H1 (cell line): Measurements from ENCODE around the gene DEPP1. TPM values are rescaled to one million over a fixed set of nuclear protein-coding genes. Genes with fewer than 3 reads are reported as not detected.

Experiments
- CTCF ChIA-PET: fragments of 300-600 bp; sonication (Branson Sonifier 250); formaldehyde crosslinking; loops from one replicate; lab custom pipeline; 2021; ENCODE audit not compliant: partially characterized antibody; lab: Charles Lee
- POLR2A ChIA-PET: fragments of 300-600 bp; sonication (Branson Sonifier 250); formaldehyde crosslinking; loops from one replicate; lab custom pipeline; 2021; ENCODE audit warnings: inconsistent platforms; ENCODE audit not compliant: partially characterized antibody; lab: Charles Lee
- DNase-seq, 2 experiments: peaks; one replicate each; pipeline versions ENCODE4 v3.0.0 to v3.0.0-alpha.2; 2010 to 2022; ENCODE audit warnings: low spot score in 2 of 2, low read depth in 1 of 2, mixed read lengths in 1 of 2
- FAIRE-seq: peaks from 2 replicates; lab custom pipeline; 2011; peaks lifted over from hg19 to GRCh38; lab: Jason Lieb, UNC
- H2AFZ ChIP-seq: 2 replicates; pipeline ENCODE4 v1.8.1; 2012; ENCODE audit warnings: low read length, inconsistent platforms
- H2AK5ac ChIP-seq: 2 replicates; pipeline ENCODE4 v1.6.1; 2013; ENCODE audit warnings: low read depth, low read length
- H2BK120ac ChIP-seq: replicated peaks from 2 replicates; pipeline ENCODE3; 2013; ENCODE audit warnings: low read depth, low read length, inconsistent platforms
- H2BK12ac ChIP-seq: 2 replicates; pipeline ENCODE4 v1.6.1; 2013; ENCODE audit warnings: low read depth, low read length
- H2BK15ac ChIP-seq: 2 replicates; pipeline ENCODE4 v1.6.1; 2013; ENCODE audit warnings: low read length
- H2BK20ac ChIP-seq: 2 replicates; pipeline ENCODE4 v1.6.1; 2013; ENCODE audit warnings: low read length
- H2BK5ac ChIP-seq: 2 replicates; pipeline ENCODE4 v1.6.1; 2013; ENCODE audit warnings: low read depth, low read length
- H3K14ac ChIP-seq: 2 replicates; pipeline ENCODE4 v1.6.1; 2013; ENCODE audit warnings: inconsistent platforms; ENCODE audit not compliant: insufficient read length
- H3K18ac ChIP-seq: 2 replicates; pipeline ENCODE4 v1.6.1; 2013; ENCODE audit warnings: low read length; ENCODE audit errors: extremely low read depth
- H3K23ac ChIP-seq: 2 replicates; pipeline ENCODE4 v1.6.1; 2013; ENCODE audit warnings: inconsistent platforms; ENCODE audit not compliant: insufficient read length
- H3K23me2 ChIP-seq: 2 replicates; pipeline ENCODE4 v1.6.1; 2013; ENCODE audit warnings: low read depth, low read length
- H3K27ac ChIP-seq: 2 replicates; pipeline ENCODE4 v1.6.1; 2011; ENCODE audit warnings: low read depth, low read length, inconsistent platforms
- H3K27me3 ChIP-seq, 4 experiments: replicated peaks in 1 of 4; 1 replicate in 1 of 4; 2 replicates in 3 of 4; pipeline versions ENCODE4 v1.6.1 to v1.8.1; 2011 to 2013; ENCODE audit warnings: low read length in 3 of 4, mild to moderate bottlenecking in 3 of 4, inconsistent platforms in 2 of 4, mixed read lengths in 2 of 4, moderate library complexity in 1 of 4; ENCODE audit not compliant: control insufficient read depth in 3 of 4, insufficient read depth in 3 of 4; ENCODE audit errors: extremely low read depth in 1 of 4
- H3K36me3 ChIP-seq, 4 experiments: 2 replicates each; pipeline versions ENCODE4 v1.6.1 to v1.8.1; 2011 to 2013; ENCODE audit warnings: mild to moderate bottlenecking in 4 of 4, low read length in 3 of 4, moderate library complexity in 2 of 4, control low read depth in 1 of 4, inconsistent platforms in 1 of 4; ENCODE audit not compliant: insufficient read depth in 4 of 4, control insufficient read depth in 2 of 4
- H3K4ac ChIP-seq: replicated peaks from 2 replicates; pipeline ENCODE3; 2013; ENCODE audit warnings: low read length, low read depth, mixed read lengths, inconsistent platforms; ENCODE audit not compliant: insufficient read length
- H3K4me1 ChIP-seq, 4 experiments: replicated peaks in 1 of 4; 1 replicate in 1 of 4; 2 replicates in 3 of 4; pipeline versions ENCODE4 v1.6.1 to v1.8.1; 2011 to 2013; ENCODE audit warnings: low read length in 3 of 4, inconsistent platforms in 2 of 4, mixed read lengths in 1 of 4; ENCODE audit not compliant: insufficient read depth in 4 of 4, control insufficient read depth in 3 of 4
- H3K4me2 ChIP-seq, 2 experiments: 2 replicates each; pipeline versions ENCODE4 v1.6.1 to v1.8.1; 2011 to 2013; ENCODE audit warnings: low read depth in 2 of 2, low read length in 2 of 2, control low read depth in 1 of 2, inconsistent platforms in 1 of 2, mild to moderate bottlenecking in 1 of 2; ENCODE audit not compliant: insufficient read depth in 1 of 2
- H3K4me3 ChIP-seq, 4 experiments: fragments of 200-600, 300-600 bp in 1 of 4; sonication (generic), shearing (Covaris generic), sonication (Bioruptor Twin) in 1 of 4; 2 replicates each; pipeline versions ENCODE4 v1.5.1 to v1.8.1; 2011 to 2016; ENCODE audit warnings: low read length in 4 of 4, low read depth in 3 of 4, control low read depth in 2 of 4, inconsistent platforms in 2 of 4, mild to moderate bottlenecking in 2 of 4, mixed read lengths in 1 of 4, moderate library complexity in 1 of 4; ENCODE audit not compliant: insufficient read depth in 2 of 4; ENCODE audit errors: extremely low read depth in 1 of 4
- H3K56ac ChIP-seq: replicated peaks from 2 replicates; pipeline ENCODE3; 2013; ENCODE audit warnings: low read depth, mild to moderate bottlenecking, mixed read lengths, low read length, inconsistent platforms; ENCODE audit not compliant: insufficient read length
- H3K79me1 ChIP-seq: 2 replicates; pipeline ENCODE4 v1.6.1; 2013; ENCODE audit warnings: low read depth, low read length, control low read depth
- H3K79me2 ChIP-seq, 2 experiments: 2 replicates each; pipeline versions ENCODE4 v1.6.1 to v1.8.1; 2012 to 2013; ENCODE audit warnings: low read length in 2 of 2, mild to moderate bottlenecking in 2 of 2, inconsistent platforms in 1 of 2; ENCODE audit not compliant: insufficient read depth in 2 of 2, control insufficient read depth in 1 of 2
- H3K9ac ChIP-seq, 4 experiments: replicated peaks in 1 of 4; 1 replicate in 1 of 4; 2 replicates in 3 of 4; pipeline versions ENCODE4 v1.6.1 to v1.8.1; 2011 to 2013; ENCODE audit warnings: low read depth in 3 of 4, low read length in 3 of 4, control low read depth in 2 of 4, mild to moderate bottlenecking in 2 of 4, moderate library complexity in 2 of 4, inconsistent platforms in 1 of 4; ENCODE audit errors: extremely low read depth in 1 of 4
- H3K9me3 ChIP-seq, 2 experiments: 2 replicates each; pipeline versions ENCODE4 v1.6.1 to v1.8.1; 2012 to 2013; ENCODE audit warnings: mild to moderate bottlenecking in 2 of 2, moderate library complexity in 2 of 2, control low read depth in 1 of 2, inconsistent platforms in 1 of 2, low read depth in 1 of 2, low read length in 1 of 2, mixed read lengths in 1 of 2; ENCODE audit not compliant: insufficient read depth in 2 of 2
- H4K20me1 ChIP-seq, 2 experiments: replicated peaks in 1 of 2; 2 replicates each; pipeline versions ENCODE3 to v1.8.1; 2011 to 2013; ENCODE audit warnings: inconsistent platforms in 2 of 2, low read length in 2 of 2, mild to moderate bottlenecking in 1 of 2; ENCODE audit not compliant: insufficient read depth in 2 of 2, control insufficient read depth in 1 of 2
- H4K5ac ChIP-seq: 2 replicates; pipeline ENCODE4 v1.6.1; 2013; ENCODE audit warnings: low read length, low read depth, mixed read lengths, inconsistent platforms; ENCODE audit not compliant: insufficient read length
- H4K8ac ChIP-seq: 2 replicates; pipeline ENCODE4 v1.8.0; 2013; ENCODE audit warnings: mild to moderate bottlenecking, moderate library complexity, low read length, inconsistent platforms; ENCODE audit not compliant: insufficient read depth; ENCODE audit errors: extremely low read depth
- H4K91ac ChIP-seq: replicated peaks from 2 replicates; pipeline ENCODE3; 2013; ENCODE audit warnings: low read length, mixed read lengths, inconsistent platforms; ENCODE audit not compliant: insufficient read length
- CREB1 ChIP-seq: IDR thresholded peaks from 2 replicates; pipeline ENCODE4 v1.6.1; 2012; ENCODE audit warnings: inconsistent platforms
- FOSL1 ChIP-seq: IDR thresholded peaks from 2 replicates; pipeline ENCODE4 v1.6.1; 2011; ENCODE audit warnings: mild to moderate bottlenecking, low read depth, low read length, moderate library complexity; ENCODE audit not compliant: insufficient read depth
- HDAC2 ChIP-seq, 2 experiments: fragments of 300-600 bp in 1 of 2; sonication (generic) in 1 of 2; IDR thresholded peaks; 2 replicates each; pipeline ENCODE4 v1.6.1; 2011 to 2012; ENCODE audit warnings: low read depth in 2 of 2, low read length in 2 of 2, mild to moderate bottlenecking in 2 of 2, moderate library complexity in 2 of 2, borderline replicate concordance in 1 of 2, inconsistent platforms in 1 of 2
- HDAC6 ChIP-seq: IDR thresholded peaks from one replicate; pipeline ENCODE4 v1.7.1; 2012; ENCODE audit warnings: low read depth, mild to moderate bottlenecking, inconsistent platforms, low read length, moderate library complexity
- JUN ChIP-seq: IDR thresholded peaks from 2 replicates; pipeline ENCODE4 v1.6.1; 2011; ENCODE audit warnings: low read depth, mild to moderate bottlenecking, improper control_type of control experiment, low read length
- PHF8 ChIP-seq: fragments of 200-600 bp; sonication (generic); conservative IDR thresholded peaks from 2 replicates; pipeline ENCODE4 v1.7.1; 2012; ENCODE audit warnings: low read depth, mild to moderate bottlenecking, inconsistent platforms, low read length, moderate library complexity
- POU5F1 ChIP-seq: IDR thresholded peaks from 2 replicates; pipeline ENCODE4 v1.6.1; 2011; ENCODE audit warnings: low read depth, mild to moderate bottlenecking, low read length, moderate library complexity
- SIX5 ChIP-seq: IDR thresholded peaks from 2 replicates; pipeline ENCODE4 v1.6.1; 2011; ENCODE audit warnings: mild to moderate bottlenecking, low read depth, low read length
- SRF ChIP-seq: IDR thresholded peaks from 2 replicates; pipeline ENCODE4 v1.6.1; 2011; ENCODE audit warnings: mild to moderate bottlenecking, low read depth, low read length, moderate library complexity
- TCF12 ChIP-seq: IDR thresholded peaks from 2 replicates; pipeline ENCODE4 v1.6.1; 2011; ENCODE audit warnings: low read depth, mild to moderate bottlenecking, low read length
- YY1 ChIP-seq: IDR thresholded peaks from 2 replicates; pipeline ENCODE4 v1.6.1; 2011; ENCODE audit warnings: low read depth, mild to moderate bottlenecking, low read length
- WGBS, 2 experiments: shearing (Covaris generic) in 1 of 2; methylation state at CpG; one replicate each; pipeline versions ENCODE4 v1.1.6 to v1.1.7; 2013 to 2015; ENCODE audit warnings: low lambda C conversion rate in 2 of 2, mixed read lengths in 2 of 2, inconsistent platforms in 1 of 2, low coverage in 1 of 2, missing lambda C conversion rate in 1 of 2; ENCODE audit not compliant: insufficient replicate concordance in 2 of 2, insufficient coverage in 1 of 2, insufficient read length in 1 of 2; ENCODE audit errors: extremely low coverage in 1 of 2, missing lambda C conversion rate in 1 of 2; 5-methylcytosine and 5-hydroxymethylcytosine counted together
- polyA plus RNA-seq, 7 experiments: library from polyadenylated mRNA; depleted of rRNA in 3 of 7; stranded (reverse) in 5 of 7; unstranded in 2 of 7; fragments of >200 nt in 5 of 7; fragments of 200-250 nt in 2 of 7; gene quantifications; 1 replicate in 5 of 7; 2 replicates in 1 of 7; 4 replicates in 1 of 7; pipeline versions ENCODE4 v1.2.1 to v1.2.3, GENCODE V29; 2011 to 2013; ENCODE audit warnings: missing spikeins in 2 of 7, mixed read lengths in 2 of 7
- total RNA-seq: library from RNA; stranded (reverse); fragmentation: NEBNext Ultra II Directional; extraction: Animal tissue kit (Norgen Biotek cat#: 25700); gene quantifications from 2 replicates; pipeline ENCODE4 v1.2.1, GENCODE V29; 2021
- TF ChIP-seq, protein P1 (sequence below): IDR thresholded peaks from 2 replicates; pipeline ENCODE4 v1.6.1; 2011; ENCODE audit warnings: low read length, improper control_type of control experiment

Gene DEPP1
- total and polyA plus RNA-seq, 2 of the 8 experiments (the other 6 are each of a cell fraction or from before 2014, with no cell fraction given): 0.67 to 4.5 TPM

- no peak overlapping the region for H4K5ac ChIP-seq
- H3K79me2 ChIP-seq: peaks cover 0 to 19% of the 10 kb centered on the region in 2 experiments; a peak in 3 of 4 replicates
- H3K18ac ChIP-seq: no peak overlapping the region
- H4K8ac ChIP-seq: no peak overlapping the region
- H3K79me1 ChIP-seq: no peaks in the 10 kb centered on the region; the same call in 1 of the 2 replicates
- H3K56ac ChIP-seq: no peak overlapping the region
- no peak overlapping the region for H3K4me3 ChIP-seq
- POLR2A ChIA-PET: interaction anchor here (0.7 to 1.4 kb wide), 4 partner anchors 12 to 66 kb away, joined by 3 to 5 read pairs (median 4); no protein-coding TSS in a partner anchor
- peaks cover 0 to 4% (median 4%) of the 10 kb centered on the region in 4 experiments; a peak in 4 of 7 replicates for H3K27me3 ChIP-seq
- H3K36me3 ChIP-seq: peaks cover 0 to under 1% (median 0%) of the 10 kb centered on the region in 4 experiments; a peak in 2 of 8 replicates
- H2BK20ac ChIP-seq: no peak overlapping the region
- no peak overlapping the region for H4K91ac ChIP-seq
- no peaks in the 10 kb centered on the region for H3K9me3 ChIP-seq
- H2BK15ac ChIP-seq: no peak overlapping the region
- DNase-seq (no peak), FAIRE-seq (no peak)
- CTCF ChIA-PET: interaction anchor here (1.3 kb wide), 1 partner anchor 65 kb away, joined by 5 read pairs; no protein-coding TSS in a partner anchor
- no peak overlapping the region for H3K4me2 ChIP-seq
- H2AK5ac ChIP-seq: no peak overlapping the region
- H3K4me1 ChIP-seq: peaks cover 2 to 14% (median 6%) of the 10 kb centered on the region in 4 experiments; a peak in 4 of 7 replicates
- H3K23ac ChIP-seq: no peak overlapping the region
- H3K23me2 ChIP-seq: peaks cover 5% of the 10 kb centered on the region
- H3K9ac ChIP-seq: no peak overlapping the region
- H3K14ac ChIP-seq: no peak overlapping the region
- H2BK12ac ChIP-seq: peak overlapping the region; percentile 30; the same call in 1 of the 2 replicates
- no peak overlapping the region for H2BK5ac ChIP-seq
- no peak overlapping the region for H3K27ac ChIP-seq
- H3K4ac ChIP-seq: no peak overlapping the region
- no peak overlapping the region for H2AFZ ChIP-seq
- H2BK120ac ChIP-seq: no peak overlapping the region
- H4K20me1 ChIP-seq: no peaks in the 10 kb centered on the region
- 90% methylated on average over 6 of the region's 6 CpGs; no CpG with 5 or more reads in 1 of the 2 experiments for WGBS, 2 experiments
- TF ChIP-seq SIX5: no peak
- TF ChIP-seq SRF: no peak
- TF ChIP-seq YY1: no peak
- no peak for TF ChIP-seq HDAC6
- TF ChIP-seq CREB1: no peak
- no peak for TF ChIP-seq PHF8
- TF ChIP-seq, protein P1, sequence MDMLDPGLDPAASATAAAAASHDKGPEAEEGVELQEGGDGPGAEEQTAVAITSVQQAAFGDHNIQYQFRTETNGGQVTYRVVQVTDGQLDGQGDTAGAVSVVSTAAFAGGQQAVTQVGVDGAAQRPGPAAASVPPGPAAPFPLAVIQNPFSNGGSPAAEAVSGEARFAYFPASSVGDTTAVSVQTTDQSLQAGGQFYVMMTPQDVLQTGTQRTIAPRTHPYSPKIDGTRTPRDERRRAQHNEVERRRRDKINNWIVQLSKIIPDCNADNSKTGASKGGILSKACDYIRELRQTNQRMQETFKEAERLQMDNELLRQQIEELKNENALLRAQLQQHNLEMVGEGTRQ: no peak
- TF ChIP-seq FOSL1: no peak
- no peak for TF ChIP-seq JUN
- no peak for TF ChIP-seq POU5F1
- TF ChIP-seq HDAC2 (IDR thresholded peaks at IDR 0.05; ENCODE audit: borderline replicate concordance in 1 of 2, low read depth in 2 of 2, low read length in 2 of 2): no peak
- no peak for TF ChIP-seq TCF12
These were observed 19.6 kb upstream of the DEPP1 start for GRCh38 chr10:44998146-44998631.
